Progenitor cell of endocrine pancreas (in vitro differentiated cells): ENCODE measurements around the gene SMPDL3A. TPM values are rescaled to one million over a fixed set of nuclear protein-coding genes. Genes with fewer than 3 reads are reported as not detected.

ENCODE experiments used
- DNase-seq: peaks from one replicate; pipeline ENCODE4 v3.0.0; 2021; ENCODE audit warnings: low spot score; ENCODE audit not compliant: unreplicated experiment
- H3K27ac Mint-ChIP-seq: 2 replicates; pipeline ENCODE4 v1.8.0; 2021; ENCODE audit warnings: mild to moderate bottlenecking, moderate library complexity, mixed read lengths
- H3K27me3 Mint-ChIP-seq: 2 replicates; pipeline ENCODE4 v1.8.0; 2021; ENCODE audit warnings: mixed read lengths
- H3K36me3 Mint-ChIP-seq: 2 replicates; pipeline ENCODE4 v1.8.0; 2022; ENCODE audit warnings: mixed read lengths; ENCODE audit not compliant: insufficient read depth
- H3K4me1 Mint-ChIP-seq: 2 replicates; pipeline ENCODE4 v1.8.0; 2021; ENCODE audit warnings: low read depth, mixed read lengths
- H3K4me3 Mint-ChIP-seq: 2 replicates; pipeline ENCODE4 v1.8.0; 2021; ENCODE audit warnings: low read depth, mild to moderate bottlenecking, moderate library complexity, mixed read lengths
- H3K9me3 Mint-ChIP-seq: 2 replicates; pipeline ENCODE4 v1.8.0; 2021; ENCODE audit warnings: low read depth, mixed read lengths
- CTCF ChIP-seq: fragments of 200-600 bp; sonication (generic); IDR thresholded peaks from one replicate; pipeline ENCODE4 v1.5.0; 2021; ENCODE audit warnings: antibody characterized with exemption, mild to moderate bottlenecking; ENCODE audit not compliant: unreplicated experiment
- total RNA-seq: library from RNA; stranded (reverse); gene quantifications from 2 replicates; pipeline ENCODE4 v1.2.1, GENCODE V29; 2021

SMPDL3A gene
- total RNA-seq, 1 donor from 2014 or later, result 8.6 TPM

GRCh38 chr6:122853259-122853995 is 64.4 kb downstream of the SMPDL3A start:
- no peak overlapping the region for H3K4me3 Mint-ChIP-seq
- no peaks in the 10 kb centered on the region for H3K4me1 Mint-ChIP-seq
- H3K36me3 Mint-ChIP-seq, result peaks cover 1% of the 10 kb centered on the region
- no peak for DNase-seq
- no peaks in the 10 kb centered on the region for H3K27me3 Mint-ChIP-seq
- peaks cover 5% of the 10 kb centered on the region for H3K9me3 Mint-ChIP-seq
- TF ChIP-seq CTCF, result no peak
- H3K27ac Mint-ChIP-seq, result no peak overlapping the region

Other genes with a start within 250 kb of the SMPDL3A start
- gene PKIB, start 178.9 kb upstream of the SMPDL3A start, total RNA-seq, result 44.8 and 56.9 TPM in 2 replicates
- gene FABP7, start 9.5 kb upstream of the SMPDL3A start, total RNA-seq, result 6.8 and 7.2 TPM in 2 replicates
- 0.34 and 0.69 TPM in 2 replicates for gene CLVS2, start 207.0 kb downstream of the SMPDL3A start, total RNA-seq